ENCODE results near the gene ENDOG.

Gene ENDOG

GRCh38 chr9:128802482-128802881 lies 15.8 kb upstream of the ENDOG start:
- no peak for DNase-seq

GRCh38 chr9:128805661-128806060 lies 12.6 kb upstream of the ENDOG start:
- DNase-seq = no peak

GRCh38 chr9:128807827-128808226 lies 10.5 kb upstream of the ENDOG start:
- no peak for DNase-seq

- DNase-seq = no peak
These were observed 9.8 kb upstream of the ENDOG start for GRCh38 chr9:128808543-128808942.

GRCh38 chr9:128809036-128809599 lies 9.2 kb upstream of the ENDOG start:
- DNase-seq = no peak

GRCh38 chr9:128809831-128810230 lies 8.5 kb upstream of the ENDOG start:
- no peak for DNase-seq

GRCh38 chr9:128810873-128811272 lies 7.4 kb upstream of the ENDOG start:
- no peak for DNase-seq

- peak in 2 of 4 experiments; percentile 29 to 34 for DNase-seq
These were observed 777 bp downstream of the ENDOG start for GRCh38 chr9:128818839-128819715.

GRCh38 chr9:128819716-128820664 lies 1.7 kb downstream of the ENDOG start:
- DNase-seq = no peak

GRCh38 chr9:128820665-128821583 lies 2.6 kb downstream of the ENDOG start:
- DNase-seq = no peak

- no peak for DNase-seq
These were observed 3.5 kb downstream of the ENDOG start for GRCh38 chr9:128821584-128822406.

- no peak for DNase-seq
These were observed 4.2 kb downstream of the ENDOG start for GRCh38 chr9:128822407-128823042.

GRCh38 chr9:128823362-128823902 lies 5.1 kb downstream of the ENDOG start:
- no peak for DNase-seq

GRCh38 chr9:128823903-128824406 lies 5.7 kb downstream of the ENDOG start:
- DNase-seq = no peak

- DNase-seq = no peak
These were observed 6.6 kb downstream of the ENDOG start for GRCh38 chr9:128824911-128825310.

- no peak for DNase-seq
These were observed 7.8 kb downstream of the ENDOG start for GRCh38 chr9:128825923-128826700.

GRCh38 chr9:128828267-128828666 lies 10.0 kb downstream of the ENDOG start:
- no peak for DNase-seq

GRCh38 chr9:128828719-128829452 lies 10.6 kb downstream of the ENDOG start:
- DNase-seq = no peak

All from activated CD4-positive, CD25-positive, alpha-beta regulatory T cell (primary cell).